ENCODE data around the gene FHL2.

- no peak for TF ChIP-seq ZC3H11A (IDR thresholded peaks at IDR 0.05; ENCODE audit: low read depth, low read length)
- TF ChIP-seq ZNF143 (CRISPR knock-in tag; IDR thresholded peaks at IDR 0.05), result no peak
- TF ChIP-seq CHAMP1 (IDR thresholded peaks at IDR 0.05), result no peak
- no peak for TF ChIP-seq EZH2 (IDR thresholded peaks at IDR 0.05; ENCODE audit: borderline replicate concordance, low read depth, low read length)
- no peak for TF ChIP-seq ZNF133 (CRISPR knock-in tag; IDR thresholded peaks at IDR 0.05)
- no peak for TF ChIP-seq CTCF (IDR thresholded peaks at IDR 0.05 in 2 of 3, conservative IDR thresholded peaks at IDR 0.05 in 1 of 3; ENCODE audit: insufficient read depth in 2 of 3, low read depth in 1 of 3, low read length in 3 of 3)
- TF ChIP-seq ZBTB8A (IDR thresholded peaks at IDR 0.05; ENCODE audit: partially characterized antibody), result no peak
- TF ChIP-seq MYBL2 (IDR thresholded peaks at IDR 0.05; ENCODE audit: low read depth), result no peak
- TF ChIP-seq MYBL2 (CRISPR knock-in tag; IDR thresholded peaks at IDR 0.05; ENCODE audit: borderline replicate concordance), result no peak
Observed at GRCh38 chr2:105439141-105439540, 40.3 kb upstream of the FHL2 start.
